ENCODE measurements around the gene ZNF529.

DNA sequence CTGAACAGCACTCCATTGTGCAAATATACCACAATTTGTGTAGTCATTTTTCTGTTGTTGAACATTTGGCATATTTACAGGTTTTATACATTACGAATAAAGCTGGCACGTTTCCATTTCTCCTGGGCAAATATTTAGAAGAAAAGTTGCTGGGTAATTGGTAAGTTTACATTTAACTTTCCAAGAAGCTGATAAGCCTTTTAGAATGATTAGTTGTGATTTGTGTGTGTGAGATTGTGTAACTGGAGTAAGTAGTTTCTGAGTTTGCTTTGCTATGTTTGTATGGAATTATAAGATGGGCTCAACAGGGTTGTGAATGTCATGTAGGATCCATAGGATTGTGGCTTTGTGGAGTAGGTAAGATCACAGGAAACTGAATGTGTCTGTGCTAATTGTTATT, 1.6 kb upstream of the ZNF529 start:
- TF ChIP-seq, protein P1, sequence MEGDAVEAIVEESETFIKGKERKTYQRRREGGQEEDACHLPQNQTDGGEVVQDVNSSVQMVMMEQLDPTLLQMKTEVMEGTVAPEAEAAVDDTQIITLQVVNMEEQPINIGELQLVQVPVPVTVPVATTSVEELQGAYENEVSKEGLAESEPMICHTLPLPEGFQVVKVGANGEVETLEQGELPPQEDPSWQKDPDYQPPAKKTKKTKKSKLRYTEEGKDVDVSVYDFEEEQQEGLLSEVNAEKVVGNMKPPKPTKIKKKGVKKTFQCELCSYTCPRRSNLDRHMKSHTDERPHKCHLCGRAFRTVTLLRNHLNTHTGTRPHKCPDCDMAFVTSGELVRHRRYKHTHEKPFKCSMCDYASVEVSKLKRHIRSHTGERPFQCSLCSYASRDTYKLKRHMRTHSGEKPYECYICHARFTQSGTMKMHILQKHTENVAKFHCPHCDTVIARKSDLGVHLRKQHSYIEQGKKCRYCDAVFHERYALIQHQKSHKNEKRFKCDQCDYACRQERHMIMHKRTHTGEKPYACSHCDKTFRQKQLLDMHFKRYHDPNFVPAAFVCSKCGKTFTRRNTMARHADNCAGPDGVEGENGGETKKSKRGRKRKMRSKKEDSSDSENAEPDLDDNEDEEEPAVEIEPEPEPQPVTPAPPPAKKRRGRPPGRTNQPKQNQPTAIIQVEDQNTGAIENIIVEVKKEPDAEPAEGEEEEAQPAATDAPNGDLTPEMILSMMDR (IDR thresholded peaks at IDR 0.05) = no peak
- TF ChIP-seq ZFX (IDR thresholded peaks at IDR 0.05; ENCODE audit: borderline replicate concordance) = no peak
